ENCODE results near the gene NLRP8. TPM values are rescaled to one million over a fixed set of nuclear protein-coding genes. Genes with fewer than 3 reads are reported as not detected.
"Not testable (repeated sequence)": the region's sequence is repeated elsewhere in the genome, so short reads cannot be mapped to it uniquely, and the experiment has no call there.

NLRP8 gene
- total and polyA plus RNA-seq, 2 donors from 2014 or later: not detected

GRCh38 chr19:56014765-56015164 lies 67.1 kb downstream of the NLRP8 start:
- Histone ChIP-seq H3K9ac (ENCODE audit: low read length in 3 of 3) (no peak overlapping the region), H3K36me3 (ENCODE audit: control insufficient read depth in 2 of 3, insufficient read depth in 3 of 3, low read length in 3 of 3) (no peaks in the 10 kb centered on the region), H3K27ac (ENCODE audit: low read depth in 2 of 2, low read length in 2 of 2) (no peak overlapping the region), H3K4me1 (ENCODE audit: control insufficient read depth in 2 of 3, insufficient read depth in 2 of 3, low read depth in 1 of 3, low read length in 3 of 3) (no peaks in the 10 kb centered on the region), H3K9me3 (ENCODE audit: control insufficient read depth in 2 of 3, insufficient read depth in 1 of 3, low read length in 3 of 3) (no peaks in the 10 kb centered on the region), H3K4me3 (ENCODE audit: low read length in 3 of 3) (no peak overlapping the region), H3K27me3 (ENCODE audit: control insufficient read depth, insufficient read depth, low read length) (no peaks in the 10 kb centered on the region)
- FAIRE-seq (no peak), DNase-seq (no peak)
- TF ChIP-seq CTCF (IDR thresholded peaks at IDR 0.05; ENCODE audit: borderline replicate concordance, extremely low read depth, insufficient read depth): no peak
- intact Hi-C loops (cut with DNase I): no loop called here

GRCh38 chr19:56015756-56016155 lies 68.1 kb downstream of the NLRP8 start:
- no peak overlapping the region for H3K27ac ChIP-seq (ENCODE audit: low read depth in 2 of 2, low read length in 2 of 2)
- H3K27me3 ChIP-seq (ENCODE audit: control insufficient read depth, insufficient read depth, low read length): no peaks in the 10 kb centered on the region
- H3K4me3 ChIP-seq (ENCODE audit: low read length in 3 of 3): no peak overlapping the region
- no peak overlapping the region for H3K9ac ChIP-seq (ENCODE audit: low read length in 3 of 3)
- no peaks in the 10 kb centered on the region for H3K4me1 ChIP-seq (ENCODE audit: control insufficient read depth in 2 of 3, insufficient read depth in 2 of 3, low read depth in 1 of 3, low read length in 3 of 3)
- TF ChIP-seq CTCF (IDR thresholded peaks at IDR 0.05; ENCODE audit: borderline replicate concordance, extremely low read depth, insufficient read depth): no peak
- DNase-seq (peak in 2 of 5 donors; percentile 0 to 54), FAIRE-seq (no peak)
- no peaks in the 10 kb centered on the region for H3K9me3 ChIP-seq (ENCODE audit: control insufficient read depth in 2 of 3, insufficient read depth in 1 of 3, low read length in 3 of 3)
- no peaks in the 10 kb centered on the region for H3K36me3 ChIP-seq (ENCODE audit: control insufficient read depth in 2 of 3, insufficient read depth in 3 of 3, low read length in 3 of 3)
- intact Hi-C loops (cut with DNase I): no loop called here

- H3K9me3 ChIP-seq (ENCODE audit: control insufficient read depth in 2 of 3, insufficient read depth in 1 of 3, low read length in 3 of 3); H3K4me3 ChIP-seq (ENCODE audit: low read length in 3 of 3); H3K27ac ChIP-seq (ENCODE audit: low read depth in 2 of 2, low read length in 2 of 2); H3K36me3 ChIP-seq (ENCODE audit: control insufficient read depth in 2 of 3, insufficient read depth in 3 of 3, low read length in 3 of 3); H3K27me3 ChIP-seq (ENCODE audit: control insufficient read depth, insufficient read depth, low read length); DNase-seq; FAIRE-seq; H3K9ac ChIP-seq (ENCODE audit: low read length in 3 of 3); H3K4me1 ChIP-seq (ENCODE audit: control insufficient read depth in 2 of 3, insufficient read depth in 2 of 3, low read depth in 1 of 3, low read length in 3 of 3); intact Hi-C loops (cut with DNase I): not testable (repeated sequence)
Measured at GRCh38 chr19:56019325-56019724, 71.7 kb downstream of the NLRP8 start.

- FAIRE-seq: not testable (repeated sequence)
Measured at GRCh38 chr19:56020355-56020975, 72.8 kb downstream of the NLRP8 start.

More at GRCh38 chr19:56020355-56020975, 72.8 kb downstream of the NLRP8 start:
- H3K27me3 ChIP-seq (ENCODE audit: control insufficient read depth, insufficient read depth, low read length); intact Hi-C loops (cut with DNase I); H3K4me3 ChIP-seq (ENCODE audit: low read length in 3 of 3); H3K27ac ChIP-seq (ENCODE audit: low read depth in 2 of 2, low read length in 2 of 2); H3K4me1 ChIP-seq (ENCODE audit: control insufficient read depth in 2 of 3, insufficient read depth in 2 of 3, low read depth in 1 of 3, low read length in 3 of 3); H3K36me3 ChIP-seq (ENCODE audit: control insufficient read depth in 2 of 3, insufficient read depth in 3 of 3, low read length in 3 of 3); H3K9me3 ChIP-seq (ENCODE audit: control insufficient read depth in 2 of 3, insufficient read depth in 1 of 3, low read length in 3 of 3); DNase-seq; H3K9ac ChIP-seq (ENCODE audit: low read length in 3 of 3): not testable (repeated sequence)
